Osteoblast (primary cell): Measurements from ENCODE around the gene AGAP5. TPM values are rescaled to one million over a fixed set of nuclear protein-coding genes. Genes with fewer than 3 reads are reported as not detected.
A peak's percentile ranks its signal among the peaks of the same experiment; 100 is the strongest.

Source experiments
- DNase-seq: peaks from one replicate; pipeline ENCODE4 v3.0.0; 2011; ENCODE audit warnings: low spot score, mixed read lengths; ENCODE audit not compliant: insufficient read length; ENCODE audit errors: missing footprints
- H2AFZ ChIP-seq: 2 replicates; pipeline ENCODE4 v1.6.0; 2011; ENCODE audit warnings: mild to moderate bottlenecking, low read length
- H3K27ac ChIP-seq: 2 replicates; pipeline ENCODE4 v1.5.1; 2011; ENCODE audit warnings: mild to moderate bottlenecking, low read depth, low read length, moderate library complexity
- H3K27me3 ChIP-seq: 2 replicates; pipeline ENCODE4 v1.6.0; 2012; ENCODE audit warnings: mild to moderate bottlenecking, control low read depth, inconsistent platforms, low read length, moderate library complexity; ENCODE audit not compliant: insufficient read depth
- H3K36me3 ChIP-seq: 2 replicates; pipeline ENCODE4 v1.5.1; 2011; ENCODE audit warnings: mild to moderate bottlenecking, low read length, control low read depth, moderate library complexity; ENCODE audit not compliant: insufficient read depth
- H3K4me1 ChIP-seq: 2 replicates; pipeline ENCODE4 v1.5.1; 2011; ENCODE audit warnings: mild to moderate bottlenecking, low read length, control low read depth, moderate library complexity; ENCODE audit not compliant: insufficient read depth
- H3K4me2 ChIP-seq: 2 replicates; pipeline ENCODE4 v1.6.0; 2011; ENCODE audit warnings: mild to moderate bottlenecking, low read length; ENCODE audit not compliant: insufficient read depth
- H3K4me3 ChIP-seq: fragments of 200-600 bp; sonication (generic); 3 replicates; pipeline ENCODE4 v1.5.1; 2012; ENCODE audit warnings: mild to moderate bottlenecking, low read length, inconsistent platforms; ENCODE audit not compliant: insufficient read depth
- H3K79me2 ChIP-seq: 2 replicates; pipeline ENCODE4 v1.6.0; 2012; ENCODE audit warnings: mild to moderate bottlenecking, low read length, control low read depth, inconsistent platforms; ENCODE audit not compliant: insufficient read depth
- H3K9me3 ChIP-seq: 2 replicates; pipeline ENCODE4 v1.5.1; 2011; ENCODE audit warnings: low read depth, low read length, control low read depth
- H4K20me1 ChIP-seq: 2 replicates; pipeline ENCODE4 v1.6.0; 2012; ENCODE audit warnings: mild to moderate bottlenecking, low read length, control low read depth; ENCODE audit not compliant: insufficient read depth
- small RNA-seq: library from RNA; depleted of rRNA; stranded (forward); fragments of <200 nt; gene quantifications from one replicate; pipeline ENCODE3, GENCODE V24; 2012
- total RNA-seq: library from RNA; depleted of rRNA; stranded (reverse); fragments of >200 nt; gene quantifications from 2 replicates; pipeline ENCODE4 v1.2.3, GENCODE V29; 2012
- TF ChIP-seq, protein P1 (sequence below): IDR thresholded peaks from 2 replicates; pipeline ENCODE4 v1.5.1; 2011; ENCODE audit warnings: mild to moderate bottlenecking, low read depth, low read length, moderate library complexity; ENCODE audit errors: extremely low read depth

Gene AGAP5
- total RNA-seq, 1 donor: 4.0 TPM

DNA sequence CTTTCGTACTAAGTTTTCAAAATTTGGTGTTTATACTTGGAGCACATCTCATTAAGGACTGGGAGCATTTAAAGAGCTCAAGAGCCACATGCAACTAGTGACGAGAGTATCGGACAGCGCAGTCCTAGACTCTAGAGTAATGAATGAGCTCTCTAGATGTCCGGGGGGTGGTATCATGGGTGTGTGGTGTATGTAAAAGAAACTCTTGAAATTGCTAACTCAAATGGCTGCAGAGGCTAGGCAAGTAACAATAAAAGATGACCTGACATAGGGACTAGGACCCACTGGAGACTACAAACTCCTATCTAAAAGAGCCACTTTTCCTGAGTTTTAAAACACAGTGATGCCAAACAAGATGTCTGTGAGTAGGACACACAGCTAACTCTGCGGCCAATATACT, 70.6 kb downstream of the AGAP5 start:
- Histone ChIP-seq H2AFZ (no peak overlapping the region), H3K4me2 (no peak overlapping the region), H3K4me3 (no peak overlapping the region)

DNA sequence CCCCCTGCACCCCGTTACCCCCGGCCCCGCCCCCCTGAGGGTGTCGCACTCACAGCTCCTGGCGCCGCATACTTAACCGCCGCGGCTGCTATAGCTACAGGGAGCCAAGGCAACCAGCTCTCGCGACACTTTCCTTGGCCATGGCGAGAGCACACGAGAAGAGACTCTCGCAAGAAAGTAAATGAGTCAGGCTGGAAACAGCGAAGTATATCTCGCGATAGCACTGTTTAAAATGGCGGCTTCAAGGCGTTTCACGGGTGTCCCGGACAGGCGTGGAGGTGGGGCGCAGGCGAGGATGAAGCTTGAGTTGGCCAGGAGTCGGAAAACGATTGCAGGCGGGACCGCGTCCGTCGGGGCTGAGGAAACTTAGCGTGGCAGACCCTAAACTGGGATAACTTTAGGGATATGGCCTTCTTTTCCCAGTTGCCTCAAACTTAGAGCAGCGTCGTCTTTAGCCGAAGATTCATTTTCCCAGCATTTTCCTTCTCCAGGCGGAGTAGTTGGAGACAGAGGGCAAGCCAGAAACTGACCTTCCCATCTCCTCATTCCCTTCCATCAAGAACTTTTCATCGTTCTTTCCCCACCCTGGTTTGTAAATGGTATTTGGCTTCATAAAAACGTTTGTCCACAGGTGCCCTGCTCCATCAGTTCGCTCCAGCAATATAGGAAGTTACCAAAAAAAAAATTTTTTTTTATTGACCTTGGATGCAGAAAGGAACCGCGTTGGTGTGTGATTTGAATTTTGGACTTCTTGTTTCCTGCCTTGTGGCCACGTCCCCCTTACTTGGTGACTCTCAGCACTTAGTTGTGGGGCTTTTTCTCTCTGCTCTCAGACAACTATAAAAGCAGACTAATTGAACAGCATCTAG, 71.8 kb downstream of the AGAP5 start:
- H3K79me2 ChIP-seq: peaks cover 7% of the 10 kb centered on the region
- peak overlapping the region; percentile 92 for H3K27ac ChIP-seq
- peaks cover 5% of the 10 kb centered on the region for H3K4me1 ChIP-seq
- TF ChIP-seq, protein P1, sequence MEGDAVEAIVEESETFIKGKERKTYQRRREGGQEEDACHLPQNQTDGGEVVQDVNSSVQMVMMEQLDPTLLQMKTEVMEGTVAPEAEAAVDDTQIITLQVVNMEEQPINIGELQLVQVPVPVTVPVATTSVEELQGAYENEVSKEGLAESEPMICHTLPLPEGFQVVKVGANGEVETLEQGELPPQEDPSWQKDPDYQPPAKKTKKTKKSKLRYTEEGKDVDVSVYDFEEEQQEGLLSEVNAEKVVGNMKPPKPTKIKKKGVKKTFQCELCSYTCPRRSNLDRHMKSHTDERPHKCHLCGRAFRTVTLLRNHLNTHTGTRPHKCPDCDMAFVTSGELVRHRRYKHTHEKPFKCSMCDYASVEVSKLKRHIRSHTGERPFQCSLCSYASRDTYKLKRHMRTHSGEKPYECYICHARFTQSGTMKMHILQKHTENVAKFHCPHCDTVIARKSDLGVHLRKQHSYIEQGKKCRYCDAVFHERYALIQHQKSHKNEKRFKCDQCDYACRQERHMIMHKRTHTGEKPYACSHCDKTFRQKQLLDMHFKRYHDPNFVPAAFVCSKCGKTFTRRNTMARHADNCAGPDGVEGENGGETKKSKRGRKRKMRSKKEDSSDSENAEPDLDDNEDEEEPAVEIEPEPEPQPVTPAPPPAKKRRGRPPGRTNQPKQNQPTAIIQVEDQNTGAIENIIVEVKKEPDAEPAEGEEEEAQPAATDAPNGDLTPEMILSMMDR: no peak
- DNase-seq: peak; percentile 97
- peak overlapping the region; percentile 98 for H3K4me3 ChIP-seq
- H3K27me3 ChIP-seq: no peaks in the 10 kb centered on the region
- H4K20me1 ChIP-seq: no peaks in the 10 kb centered on the region
- peak overlapping the region; percentile 97 for H3K4me2 ChIP-seq
- no peaks in the 10 kb centered on the region for H3K9me3 ChIP-seq
- no peaks in the 10 kb centered on the region for H3K36me3 ChIP-seq
- peak overlapping the region; percentile 96 for H2AFZ ChIP-seq

More for the DNA sequence above, 70.6 kb downstream of the AGAP5 start:
- H4K20me1 ChIP-seq: no peaks in the 10 kb centered on the region
- H3K79me2 ChIP-seq: peaks cover 7% of the 10 kb centered on the region
- TF ChIP-seq, protein P1: no peak
- no peak for DNase-seq
- H3K4me1 ChIP-seq: peaks cover 5% of the 10 kb centered on the region
- H3K9me3 ChIP-seq: no peaks in the 10 kb centered on the region
- H3K27me3 ChIP-seq: no peaks in the 10 kb centered on the region
- H3K36me3 ChIP-seq: no peaks in the 10 kb centered on the region
- no peak overlapping the region for H3K27ac ChIP-seq

DNA sequence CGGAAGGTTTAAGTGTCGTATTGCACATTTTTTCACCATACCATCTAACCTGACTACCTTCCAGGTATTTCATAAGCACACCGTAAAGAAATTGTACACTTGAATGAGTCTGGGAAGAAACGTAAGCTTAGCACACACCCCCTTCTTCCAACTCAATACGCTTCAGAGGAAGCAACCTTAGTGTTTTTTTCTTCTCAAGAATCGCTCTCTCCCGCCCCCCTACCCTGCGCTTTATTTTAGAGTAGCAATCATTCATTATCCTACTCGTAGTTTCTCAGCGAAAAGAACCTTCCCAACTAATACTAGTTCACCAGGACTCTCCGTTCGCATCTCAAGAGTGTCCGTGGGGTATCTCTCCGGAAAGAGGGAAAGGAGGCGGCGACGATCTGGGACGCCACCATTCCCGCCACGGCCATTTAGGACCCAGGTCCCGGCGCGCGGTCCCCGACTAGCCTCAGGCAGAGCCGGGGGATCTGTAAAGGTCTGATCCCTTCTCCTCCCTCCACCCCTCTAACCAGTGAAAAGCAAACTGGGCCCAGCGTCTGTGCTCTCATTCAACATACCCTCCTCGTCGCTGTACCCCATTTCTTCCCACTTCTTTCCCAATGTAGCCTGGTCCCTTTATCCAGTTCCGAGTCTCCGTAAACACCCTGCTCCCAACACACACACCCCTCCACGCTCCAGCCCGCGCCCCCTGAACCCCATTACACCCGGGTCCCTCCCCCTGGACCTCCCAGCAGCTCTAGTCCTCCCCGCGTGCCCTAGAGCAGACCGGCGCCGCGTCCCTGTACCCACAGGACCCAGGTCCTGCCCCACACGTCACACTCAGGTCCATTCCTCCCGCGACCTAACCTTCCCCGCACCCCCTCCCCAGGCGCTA, 72.7 kb downstream of the AGAP5 start:
- Histone ChIP-seq H3K4me2 (peak overlapping the region; percentile 82), H4K20me1 (no peaks in the 10 kb centered on the region), H3K27ac (peak overlapping the region; percentile 73), H3K9me3 (no peaks in the 10 kb centered on the region), H2AFZ (peak overlapping the region; percentile 99), H3K79me2 (peaks cover 7% of the 10 kb centered on the region), H3K27me3 (no peaks in the 10 kb centered on the region), H3K36me3 (no peaks in the 10 kb centered on the region), H3K4me3 (peak overlapping the region; percentile 98), H3K4me1 (peaks cover 5% of the 10 kb centered on the region)
- DNase-seq: peak; percentile 82
- TF ChIP-seq, protein P1: no peak

Small RNA genes within 50 kb of the gene (small RNA-seq; reads per million reads assigned to genes)
- gene AC022400.4 (not detected), gene RNA5SP320 (not detected)

Other genes starting within 250 kb of the AGAP5 start
- gene PPP3CB, start 202.1 kb downstream of the AGAP5 start, total RNA-seq: 34.7 and 40.1 TPM in 2 replicates
- 23.0 and 25.0 TPM in 2 replicates for gene USP54, start 106.8 kb downstream of the AGAP5 start, total RNA-seq
- gene MYOZ1, start 56.6 kb downstream of the AGAP5 start, total RNA-seq: not detected in 2 replicates
- gene SYNPO2L, start 42.1 kb downstream of the AGAP5 start, total RNA-seq: under 0.01 TPM in 1 of 2 replicates, not detected in the other
- 28.3 and 28.6 TPM in 2 replicates for gene SEC24C, start 46.3 kb upstream of the AGAP5 start, total RNA-seq
- gene CHCHD1, start 83.9 kb upstream of the AGAP5 start, total RNA-seq: 11.2 and 12.7 TPM in 2 replicates
- gene ZSWIM8, start 87.5 kb upstream of the AGAP5 start, total RNA-seq: 63.1 and 76.7 TPM in 2 replicates
- gene NDST2, start 113.5 kb upstream of the AGAP5 start, total RNA-seq: 30.4 and 35.8 TPM in 2 replicates
- gene CAMK2G, start 176.4 kb upstream of the AGAP5 start, total RNA-seq: 22.4 and 28.3 TPM in 2 replicates
- gene PLAU, start 213.0 kb upstream of the AGAP5 start, total RNA-seq: 27.9 and 40.7 TPM in 2 replicates